Measurements from ENCODE around the gene FNBP1.
"Not testable (repeated sequence)": the region's sequence is repeated elsewhere in the genome, so short reads cannot be mapped to it uniquely, and the experiment has no call there.

DNA sequence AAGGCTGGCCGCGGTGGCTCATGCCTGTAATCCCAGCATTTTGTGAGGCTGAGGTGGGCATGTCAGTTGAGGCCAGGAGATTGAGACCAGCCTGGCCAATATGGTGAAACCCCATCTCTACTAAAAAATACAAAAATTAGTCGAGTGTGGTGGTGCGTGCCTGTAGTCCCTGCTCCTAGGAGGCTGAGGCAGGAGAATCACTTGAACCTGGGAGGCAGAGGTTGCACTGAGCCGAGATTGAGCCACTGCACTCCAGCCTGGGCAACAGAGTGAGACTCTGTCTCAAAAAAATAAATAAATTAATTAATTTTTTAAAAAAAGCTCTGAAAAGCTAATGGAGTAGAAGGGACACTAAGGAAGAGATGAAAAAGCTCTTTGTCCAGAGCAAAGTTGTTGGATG lies 105.1 kb downstream of the FNBP1 start:
- TF ChIP-seq, protein P1, sequence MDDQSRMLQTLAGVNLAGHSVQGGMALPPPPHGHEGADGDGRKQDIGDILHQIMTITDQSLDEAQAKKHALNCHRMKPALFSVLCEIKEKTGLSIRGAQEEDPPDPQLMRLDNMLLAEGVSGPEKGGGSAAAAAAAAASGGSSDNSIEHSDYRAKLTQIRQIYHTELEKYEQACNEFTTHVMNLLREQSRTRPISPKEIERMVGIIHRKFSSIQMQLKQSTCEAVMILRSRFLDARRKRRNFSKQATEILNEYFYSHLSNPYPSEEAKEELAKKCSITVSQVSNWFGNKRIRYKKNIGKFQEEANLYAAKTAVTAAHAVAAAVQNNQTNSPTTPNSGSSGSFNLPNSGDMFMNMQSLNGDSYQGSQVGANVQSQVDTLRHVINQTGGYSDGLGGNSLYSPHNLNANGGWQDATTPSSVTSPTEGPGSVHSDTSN (CRISPR knock-in tag; IDR thresholded peaks at IDR 0.05), result not testable (repeated sequence)
- not testable (repeated sequence) for TF ChIP-seq ZNF341 (tag by site-specific recombination; IDR thresholded peaks at IDR 0.05; ENCODE audit: low read depth)
- TF ChIP-seq, protein P2, sequence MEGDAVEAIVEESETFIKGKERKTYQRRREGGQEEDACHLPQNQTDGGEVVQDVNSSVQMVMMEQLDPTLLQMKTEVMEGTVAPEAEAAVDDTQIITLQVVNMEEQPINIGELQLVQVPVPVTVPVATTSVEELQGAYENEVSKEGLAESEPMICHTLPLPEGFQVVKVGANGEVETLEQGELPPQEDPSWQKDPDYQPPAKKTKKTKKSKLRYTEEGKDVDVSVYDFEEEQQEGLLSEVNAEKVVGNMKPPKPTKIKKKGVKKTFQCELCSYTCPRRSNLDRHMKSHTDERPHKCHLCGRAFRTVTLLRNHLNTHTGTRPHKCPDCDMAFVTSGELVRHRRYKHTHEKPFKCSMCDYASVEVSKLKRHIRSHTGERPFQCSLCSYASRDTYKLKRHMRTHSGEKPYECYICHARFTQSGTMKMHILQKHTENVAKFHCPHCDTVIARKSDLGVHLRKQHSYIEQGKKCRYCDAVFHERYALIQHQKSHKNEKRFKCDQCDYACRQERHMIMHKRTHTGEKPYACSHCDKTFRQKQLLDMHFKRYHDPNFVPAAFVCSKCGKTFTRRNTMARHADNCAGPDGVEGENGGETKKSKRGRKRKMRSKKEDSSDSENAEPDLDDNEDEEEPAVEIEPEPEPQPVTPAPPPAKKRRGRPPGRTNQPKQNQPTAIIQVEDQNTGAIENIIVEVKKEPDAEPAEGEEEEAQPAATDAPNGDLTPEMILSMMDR (tag by site-specific recombination; IDR thresholded peaks at IDR 0.05), result not testable (repeated sequence)
